Uterus (tissue), 4 donors: Measurements from ENCODE around the gene TST. TPM values are rescaled to one million over a fixed set of nuclear protein-coding genes. Genes with fewer than 3 reads are reported as not detected.

Experiments used
- DNase-seq, 2 donors: peaks; one replicate each; pipeline ENCODE4 v3.0.0-alpha.2; 2019 to 2020
- H3K27ac ChIP-seq, 2 donors: fragments of 200-600 bp; sonication (generic); 1 replicate in 1 of 2; 2 replicates in 1 of 2; pipeline ENCODE4 v1.5.1; 2016 to 2018
- H3K27me3 ChIP-seq, 2 donors: fragments of 200-600 bp; sonication (generic); one replicate each; pipeline ENCODE4 v1.5.1; 2018 to 2019; ENCODE audit warnings: control low read depth in 1 of 2
- H3K36me3 ChIP-seq, 2 donors: fragments of 200-600 bp; sonication (generic); one replicate each; pipeline ENCODE4 v1.5.1; 2019; ENCODE audit warnings: control low read depth in 1 of 2
- H3K4me1 ChIP-seq, 2 donors: fragments of 200-600 bp; sonication (generic); one replicate each; pipeline ENCODE4 v1.5.1; 2018 to 2019; ENCODE audit warnings: control low read depth in 1 of 2
- H3K4me3 ChIP-seq, 2 donors: fragments of 200-600 bp; sonication (generic); 1 replicate in 1 of 2; 2 replicates in 1 of 2; pipeline ENCODE4 v1.5.1; 2018 to 2019; ENCODE audit warnings: mild to moderate bottlenecking in 1 of 2
- H3K9me3 ChIP-seq, 2 donors: fragments of 200-600 bp; sonication (generic); one replicate each; pipeline ENCODE4 v1.5.1; 2019; ENCODE audit warnings: control low read depth in 1 of 2
- CTCF ChIP-seq, 4 experiments: fragments of 200-600 bp in 2 of 4; fragments of 450-650 bp in 2 of 4; sonication (generic) in 2 of 4; IDR thresholded peaks; one replicate each; pipeline ENCODE4 v1.5.1; 2016 to 2019; ENCODE audit warnings: antibody characterized with exemption in 4 of 4, mild to moderate bottlenecking in 2 of 4, moderate library complexity in 1 of 4
- POLR2A ChIP-seq, 2 donors: fragments of 450-650 bp; IDR thresholded peaks; one replicate each; pipeline ENCODE4 v1.6.1; 2016; ENCODE audit warnings: antibody characterized with exemption in 2 of 2, mild to moderate bottlenecking in 1 of 2, moderate library complexity in 1 of 2
- intact Hi-C: fragments of 100-400 bp; cut with DNase I; formaldehyde crosslinking; loops from one replicate; pipeline ENCODE4 v1.15.1; 2023; ENCODE audit warnings: low total_unique reads
- total RNA-seq, 4 donors: library from RNA; depleted of rRNA in 3 of 4; stranded (reverse); fragments of >200 nt in 3 of 4; gene quantifications; one replicate each; pipeline versions ENCODE4 v1.1.0 to v1.2.4, GENCODE V29; 2014 to 2023
- donor health status: DM: yes; HTN: yes; CAD: no.

TST gene
- total RNA-seq, 4 donors from 2014 or later, result 19.6 to 36.8 (median 25.1) TPM

- H3K9me3 ChIP-seq, result no peaks in the 10 kb centered on the region
- intact Hi-C loops, result no loop called here
- H3K4me3 ChIP-seq, result no peak overlapping the region
- no peaks in the 10 kb centered on the region for H3K36me3 ChIP-seq
- peaks cover 0 to 11% of the 10 kb centered on the region in 2 donors for H3K27me3 ChIP-seq
- no peak overlapping the region for H3K27ac ChIP-seq
- no peaks in the 10 kb centered on the region for H3K4me1 ChIP-seq
- TF ChIP-seq POLR2A (IDR thresholded peaks at IDR 0.05), result no peak
- TF ChIP-seq CTCF (IDR thresholded peaks at IDR 0.05), result no peak
- DNase-seq, result no peak
Observed at GRCh38 chr22:37064553-37064952, 45.3 kb upstream of the TST start.

GRCh38 chr22:37063431-37064420, 44.5 kb upstream of the TST start:
- no peak for TF ChIP-seq CTCF (IDR thresholded peaks at IDR 0.05)
- TF ChIP-seq POLR2A (IDR thresholded peaks at IDR 0.05), result no peak
- intact Hi-C loops, result no loop called here
- DNase-seq, result no peak
- Histone ChIP-seq H3K4me3 (no peak overlapping the region), H3K27me3 (peaks cover 0 to 8% of the 10 kb centered on the region in 2 donors), H3K4me1 (no peaks in the 10 kb centered on the region), H3K27ac (no peak overlapping the region), H3K36me3 (no peaks in the 10 kb centered on the region), H3K9me3 (no peaks in the 10 kb centered on the region)

GRCh38 chr22:37062702-37063381, 43.6 kb upstream of the TST start:
- intact Hi-C loops, result no loop called here
- TF ChIP-seq CTCF (IDR thresholded peaks at IDR 0.05), result no peak
- TF ChIP-seq POLR2A (IDR thresholded peaks at IDR 0.05), result no peak

GRCh38 chr22:37062376-37062675, 43.1 kb upstream of the TST start:
- H3K9me3 ChIP-seq, result no peaks in the 10 kb centered on the region
- DNase-seq, result no peak
- H3K27me3 ChIP-seq, result no peaks in the 10 kb centered on the region
- intact Hi-C loops, result no loop called here
- no peaks in the 10 kb centered on the region for H3K36me3 ChIP-seq
- no peak for TF ChIP-seq POLR2A (IDR thresholded peaks at IDR 0.05)
- no peak for TF ChIP-seq CTCF (IDR thresholded peaks at IDR 0.05)
- no peaks in the 10 kb centered on the region for H3K4me1 ChIP-seq
- no peak overlapping the region for H3K27ac ChIP-seq
- no peak overlapping the region for H3K4me3 ChIP-seq

More at GRCh38 chr22:37062702-37063381, 43.6 kb upstream of the TST start:
- Histone ChIP-seq H3K27me3 (no peaks in the 10 kb centered on the region), H3K4me3 (no peak overlapping the region), H3K9me3 (no peaks in the 10 kb centered on the region), H3K4me1 (no peaks in the 10 kb centered on the region), H3K36me3 (no peaks in the 10 kb centered on the region), H3K27ac (no peak overlapping the region)
- DNase-seq, result no peak
